Prostate gland (tissue), 2 donors: ENCODE data around the gene HCFC1R1.

Source experiments
- POLR2A ChIP-seq: fragments of 450-650 bp; IDR thresholded peaks from one replicate; pipeline ENCODE4 v1.6.1; 2016; ENCODE audit warnings: antibody characterized with exemption, mild to moderate bottlenecking
- POLR2AphosphoS5 ChIP-seq: sonication (generic); formaldehyde crosslinking; IDR thresholded peaks from one replicate; pipeline ENCODE4 v1.6.1; 2017; ENCODE audit warnings: antibody characterized with exemption
- TF ChIP-seq, protein P1 (sequence below), 4 experiments: fragments of 200-600 bp in 2 of 4; fragments of 450-650 bp in 2 of 4; sonication (generic) in 2 of 4; IDR thresholded peaks; 1 replicate in 3 of 4; 2 replicates in 1 of 4; pipeline ENCODE4 v1.5.1; 2016 to 2019; ENCODE audit warnings: antibody characterized with exemption in 4 of 4, mild to moderate bottlenecking in 2 of 4, moderate library complexity in 2 of 4

DNA sequence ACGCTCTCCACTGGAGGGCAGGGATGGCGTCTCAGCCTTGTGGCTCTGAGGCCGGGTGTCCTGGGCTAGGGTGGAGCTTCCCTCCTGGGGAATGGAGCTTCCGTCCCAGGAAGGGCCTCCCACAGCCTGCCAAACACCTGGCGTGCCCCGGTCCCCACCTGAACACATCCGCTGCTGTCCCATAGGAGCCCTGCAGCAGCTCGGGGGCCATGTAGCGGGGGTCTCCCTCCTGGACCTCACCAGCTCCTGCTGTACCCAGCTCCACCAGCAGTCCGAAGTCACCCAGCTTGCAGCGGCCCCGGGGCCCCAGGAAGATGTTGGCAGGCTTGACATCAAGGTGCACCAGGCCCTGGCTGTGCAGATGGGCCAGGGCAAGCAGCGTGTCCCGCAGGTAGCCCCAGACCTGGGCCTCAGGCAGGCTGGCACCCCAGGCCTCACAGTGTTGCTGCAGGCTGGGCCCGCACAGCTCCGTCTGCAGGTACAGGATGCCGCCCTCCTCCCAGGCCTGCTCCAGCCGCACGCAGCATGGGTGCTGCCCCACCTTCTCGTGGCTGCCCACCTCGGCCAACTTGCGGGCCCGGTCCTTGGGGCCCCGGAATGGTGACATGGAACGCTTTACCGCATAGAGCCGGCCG, 48.5 kb downstream of the HCFC1R1 start:
- TF ChIP-seq POLR2A (no peak), POLR2AphosphoS5 (no peak)
- TF ChIP-seq, protein P1, sequence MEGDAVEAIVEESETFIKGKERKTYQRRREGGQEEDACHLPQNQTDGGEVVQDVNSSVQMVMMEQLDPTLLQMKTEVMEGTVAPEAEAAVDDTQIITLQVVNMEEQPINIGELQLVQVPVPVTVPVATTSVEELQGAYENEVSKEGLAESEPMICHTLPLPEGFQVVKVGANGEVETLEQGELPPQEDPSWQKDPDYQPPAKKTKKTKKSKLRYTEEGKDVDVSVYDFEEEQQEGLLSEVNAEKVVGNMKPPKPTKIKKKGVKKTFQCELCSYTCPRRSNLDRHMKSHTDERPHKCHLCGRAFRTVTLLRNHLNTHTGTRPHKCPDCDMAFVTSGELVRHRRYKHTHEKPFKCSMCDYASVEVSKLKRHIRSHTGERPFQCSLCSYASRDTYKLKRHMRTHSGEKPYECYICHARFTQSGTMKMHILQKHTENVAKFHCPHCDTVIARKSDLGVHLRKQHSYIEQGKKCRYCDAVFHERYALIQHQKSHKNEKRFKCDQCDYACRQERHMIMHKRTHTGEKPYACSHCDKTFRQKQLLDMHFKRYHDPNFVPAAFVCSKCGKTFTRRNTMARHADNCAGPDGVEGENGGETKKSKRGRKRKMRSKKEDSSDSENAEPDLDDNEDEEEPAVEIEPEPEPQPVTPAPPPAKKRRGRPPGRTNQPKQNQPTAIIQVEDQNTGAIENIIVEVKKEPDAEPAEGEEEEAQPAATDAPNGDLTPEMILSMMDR (IDR thresholded peaks at IDR 0.05), result no peak
